Measurements from ENCODE around the gene SHLD3.
"Not testable (repeated sequence)": the region's sequence is repeated elsewhere in the genome, so short reads cannot be mapped to it uniquely, and the experiment has no call there.

Gene SHLD3

GRCh38 chr5:65674749-65675148, 49.9 kb downstream of the SHLD3 start:
- H3K27ac ChIP-seq (ENCODE audit: insufficient read depth in 1 of 2, low read depth in 1 of 2, low read length in 2 of 2, poor library complexity in 1 of 2, severe bottlenecking in 2 of 2) = no peak overlapping the region
- CTCF ChIA-PET = no interaction called here

GRCh38 chr5:65676056-65676455, 51.2 kb downstream of the SHLD3 start:
- H3K9me3 ChIP-seq (ENCODE audit: control extremely low read depth in 1 of 5, control insufficient read depth in 4 of 5, insufficient read depth in 2 of 5, low read depth in 1 of 5, low read length in 4 of 5); DNase-seq; H3K4me1 ChIP-seq (ENCODE audit: control extremely low read depth in 1 of 4, control insufficient read depth in 4 of 4, insufficient read depth in 4 of 4, low read length in 3 of 4); H3K4me3 ChIP-seq (ENCODE audit: control insufficient read depth in 1 of 7, extremely low read depth in 1 of 7, insufficient read depth in 4 of 7, low read depth in 2 of 7, low read length in 6 of 7); POLR2A ChIA-PET; H3K27me3 ChIP-seq (replicated peaks in 2 of 5; ENCODE audit: control insufficient read depth in 4 of 5, insufficient read depth in 5 of 5, low read length in 4 of 5); H3K27ac ChIP-seq (ENCODE audit: insufficient read depth in 1 of 2, low read depth in 1 of 2, low read length in 2 of 2, poor library complexity in 1 of 2, severe bottlenecking in 2 of 2): not testable (repeated sequence)
- H3K36me3 ChIP-seq (ENCODE audit: control insufficient read depth in 4 of 4, insufficient read depth in 4 of 4, low read length in 3 of 4) = peaks cover 5 to 13% (median 11%) of the 10 kb centered on the region in 4 experiments
- CTCF ChIA-PET = interaction anchor here (0.6 to 0.7 kb wide), 2 partner anchors 513 to 774 kb away, joined by 3 read pairs; no protein-coding TSS in a partner anchor
- 100% methylated on average over 3 of the region's 3 CpGs for WGBS (ENCODE audit: insufficient coverage)

More at GRCh38 chr5:65674749-65675148, 49.9 kb downstream of the SHLD3 start:
- peaks cover 11 to 13% (median 11%) of the 10 kb centered on the region in 4 experiments for H3K36me3 ChIP-seq (ENCODE audit: control insufficient read depth in 4 of 4, insufficient read depth in 4 of 4, low read length in 3 of 4)
- POLR2A ChIA-PET = no interaction called here
- H3K4me3 ChIP-seq (ENCODE audit: control insufficient read depth in 1 of 7, extremely low read depth in 1 of 7, insufficient read depth in 4 of 7, low read depth in 2 of 7, low read length in 6 of 7) = no peak overlapping the region
- DNase-seq = no peak
- no peaks in the 10 kb centered on the region for H3K4me1 ChIP-seq (ENCODE audit: control extremely low read depth in 1 of 4, control insufficient read depth in 4 of 4, insufficient read depth in 4 of 4, low read length in 3 of 4)
- H3K27me3 ChIP-seq (replicated peaks in 2 of 5; ENCODE audit: control insufficient read depth in 4 of 5, insufficient read depth in 5 of 5, low read length in 4 of 5) = no peaks in the 10 kb centered on the region
- H3K9me3 ChIP-seq (ENCODE audit: control extremely low read depth in 1 of 5, control insufficient read depth in 4 of 5, insufficient read depth in 2 of 5, low read depth in 1 of 5, low read length in 4 of 5) = no peaks in the 10 kb centered on the region
